Brain microvascular endothelial cell (primary cell): ENCODE results near the gene BMI1.
A peak's percentile ranks its signal among the peaks of the same experiment; 100 is the strongest.

ENCODE experiments used
- DNase-seq: peaks from one replicate; pipeline ENCODE4 v3.0.0-alpha.2; 2020
- H3K27ac ChIP-seq: fragments of 250-450 bp; sonication (Bioruptor Pico); 2 replicates; pipeline ENCODE4 v1.5.1; 2020; ENCODE audit warnings: mild to moderate bottlenecking, moderate library complexity
- H3K27me3 ChIP-seq: fragments of 250-450 bp; sonication (Bioruptor Pico); replicated peaks from 2 replicates; pipeline ENCODE4 v1.5.1; 2020; ENCODE audit warnings: mild to moderate bottlenecking
- H3K36me3 ChIP-seq: fragments of 250-450 bp; sonication (Bioruptor Pico); replicated peaks from 2 replicates; pipeline ENCODE4 v1.5.1; 2020; ENCODE audit warnings: mild to moderate bottlenecking
- H3K4me3 ChIP-seq: 2 replicates; pipeline ENCODE4 v1.5.1; 2011; ENCODE audit warnings: low read depth, mild to moderate bottlenecking, control low read depth, low read length, moderate library complexity
- CTCF ChIP-seq: IDR thresholded peaks from 2 replicates; pipeline ENCODE4 v1.5.1; 2011; ENCODE audit warnings: low read depth, mild to moderate bottlenecking, moderate library complexity, low read length, control low read depth, inconsistent platforms; ENCODE audit errors: missing control alignments
- in situ Hi-C: cut with HindIII; loops from 2 replicates; pipeline ENCODE4 v1.10.0; 2017; ENCODE audit warnings: low sequenced_read_pairs, low pct_ligation_motif_present

The BMI1 gene

GRCh38 chr10:22320591-22321155 lies at the start of gene BMI1:
TSS of gene BMI1 (plus strand) at chr10:22321099. CDS start at chr10:22326450, 5,351 bp downstream.
- peak within 1 kb of the TSS; percentile 22 for H3K27ac ChIP-seq
- H3K27me3 ChIP-seq = peaks cover 11% of the 10 kb centered on the region
- no peak for TF ChIP-seq CTCF
- H3K4me3 ChIP-seq = peak within 1 kb of the TSS; percentile 69
- in situ Hi-C loops = no loop called here
- no peaks in the 10 kb centered on the region for H3K36me3 ChIP-seq
- peak; percentile 50 for DNase-seq

- H3K4me3 ChIP-seq = no peak overlapping the region
- no peak for DNase-seq
- in situ Hi-C loops = no loop called here
These were observed 49.1 kb upstream of the BMI1 start for GRCh38 chr10:22271786-22272185.

GRCh38 chr10:22278441-22278782 lies 42.5 kb upstream of the BMI1 start:
- no peak for TF ChIP-seq CTCF
- H3K27me3 ChIP-seq = no peaks in the 10 kb centered on the region
- in situ Hi-C loops = no loop called here
- no peak for DNase-seq
- no peaks in the 10 kb centered on the region for H3K36me3 ChIP-seq
- no peak overlapping the region for H3K4me3 ChIP-seq
- H3K27ac ChIP-seq = no peak overlapping the region

More at GRCh38 chr10:22271786-22272185, 49.1 kb upstream of the BMI1 start:
- TF ChIP-seq CTCF = no peak
- Histone ChIP-seq H3K27ac (no peak overlapping the region), H3K27me3 (no peaks in the 10 kb centered on the region), H3K36me3 (no peaks in the 10 kb centered on the region)

GRCh38 chr10:22280078-22280477 lies 40.8 kb upstream of the BMI1 start:
- Histone ChIP-seq H3K27ac (no peak overlapping the region), H3K4me3 (no peak overlapping the region), H3K36me3 (no peaks in the 10 kb centered on the region), H3K27me3 (no peaks in the 10 kb centered on the region)
- in situ Hi-C loops = no loop called here
- DNase-seq = no peak
- TF ChIP-seq CTCF = no peak

GRCh38 chr10:22285130-22285529 lies 35.8 kb upstream of the BMI1 start:
- in situ Hi-C loops = no loop called here
- DNase-seq = no peak
- Histone ChIP-seq H3K27me3 (no peaks in the 10 kb centered on the region), H3K4me3 (no peak overlapping the region), H3K36me3 (no peaks in the 10 kb centered on the region), H3K27ac (no peak overlapping the region)
- TF ChIP-seq CTCF = no peak

- Histone ChIP-seq H3K36me3 (no peaks in the 10 kb centered on the region), H3K4me3 (no peak overlapping the region), H3K27me3 (no peaks in the 10 kb centered on the region), H3K27ac (no peak overlapping the region)
- in situ Hi-C loops = no loop called here
- no peak for TF ChIP-seq CTCF
- no peak for DNase-seq
These were observed 27.0 kb upstream of the BMI1 start for GRCh38 chr10:22293747-22294404.
